WERI-Rb-1 (cell line): ENCODE measurements around the gene PLEKHN1.
"Not testable (repeated sequence)": the region's sequence is repeated elsewhere in the genome, so short reads cannot be mapped to it uniquely, and the experiment has no call there.

Experiments
- DNase-seq: peaks from one replicate; pipeline ENCODE4 v3.0.0-alpha.2; 2020
- H3K27ac ChIP-seq: fragments of 250-450 bp; sonication (Bioruptor Pico); 2 replicates; pipeline ENCODE4 v1.5.1; 2020; ENCODE audit warnings: mild to moderate bottlenecking, moderate library complexity
- H3K27me3 ChIP-seq: fragments of 250-450 bp; sonication (Bioruptor Pico); 2 replicates; pipeline ENCODE4 v1.5.1; 2021; ENCODE audit warnings: mild to moderate bottlenecking, low read depth, moderate library complexity; ENCODE audit not compliant: insufficient read depth, severe bottlenecking
- H3K36me3 ChIP-seq: fragments of 250-450 bp; sonication (Bioruptor Pico); 2 replicates; pipeline ENCODE4 v1.5.1; 2020; ENCODE audit warnings: mild to moderate bottlenecking, moderate library complexity
- H3K4me3 ChIP-seq: 2 replicates; pipeline ENCODE4 v1.5.1; 2011; ENCODE audit warnings: low read depth, mild to moderate bottlenecking, control low read depth, low read length
- H3K9me3 ChIP-seq: fragments of 250-450 bp; sonication (Bioruptor Pico); 2 replicates; pipeline ENCODE4 v1.5.1; 2021; ENCODE audit warnings: mild to moderate bottlenecking, moderate library complexity; ENCODE audit not compliant: severe bottlenecking
- TF ChIP-seq, protein P1 (sequence below): IDR thresholded peaks from 2 replicates; pipeline ENCODE4 v1.5.1; 2011; ENCODE audit warnings: low read depth, mild to moderate bottlenecking, control low read depth, inconsistent platforms, low read length

PLEKHN1 gene

DNA sequence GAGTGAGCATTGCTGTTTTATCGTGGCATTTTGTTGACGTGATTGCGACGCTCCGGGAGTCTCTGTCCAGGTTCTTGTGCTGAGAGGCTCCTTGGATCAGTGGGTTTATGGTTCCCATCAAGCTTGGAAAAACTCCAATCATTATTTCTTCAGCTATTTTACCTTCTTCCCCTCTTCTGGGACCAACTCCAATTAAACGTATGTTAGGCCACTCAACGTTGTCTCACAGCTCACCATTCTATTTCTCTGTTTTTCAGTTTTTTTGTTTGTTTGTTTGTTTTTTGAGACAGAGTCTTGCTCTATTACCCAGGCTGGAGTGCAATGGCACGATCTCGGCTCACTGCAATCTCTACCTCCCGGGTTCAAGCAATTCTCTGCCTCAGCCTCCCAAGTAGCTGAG, 25.6 kb downstream of the PLEKHN1 start:
- no peak for DNase-seq
- TF ChIP-seq, protein P1, sequence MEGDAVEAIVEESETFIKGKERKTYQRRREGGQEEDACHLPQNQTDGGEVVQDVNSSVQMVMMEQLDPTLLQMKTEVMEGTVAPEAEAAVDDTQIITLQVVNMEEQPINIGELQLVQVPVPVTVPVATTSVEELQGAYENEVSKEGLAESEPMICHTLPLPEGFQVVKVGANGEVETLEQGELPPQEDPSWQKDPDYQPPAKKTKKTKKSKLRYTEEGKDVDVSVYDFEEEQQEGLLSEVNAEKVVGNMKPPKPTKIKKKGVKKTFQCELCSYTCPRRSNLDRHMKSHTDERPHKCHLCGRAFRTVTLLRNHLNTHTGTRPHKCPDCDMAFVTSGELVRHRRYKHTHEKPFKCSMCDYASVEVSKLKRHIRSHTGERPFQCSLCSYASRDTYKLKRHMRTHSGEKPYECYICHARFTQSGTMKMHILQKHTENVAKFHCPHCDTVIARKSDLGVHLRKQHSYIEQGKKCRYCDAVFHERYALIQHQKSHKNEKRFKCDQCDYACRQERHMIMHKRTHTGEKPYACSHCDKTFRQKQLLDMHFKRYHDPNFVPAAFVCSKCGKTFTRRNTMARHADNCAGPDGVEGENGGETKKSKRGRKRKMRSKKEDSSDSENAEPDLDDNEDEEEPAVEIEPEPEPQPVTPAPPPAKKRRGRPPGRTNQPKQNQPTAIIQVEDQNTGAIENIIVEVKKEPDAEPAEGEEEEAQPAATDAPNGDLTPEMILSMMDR = no peak

DNA sequence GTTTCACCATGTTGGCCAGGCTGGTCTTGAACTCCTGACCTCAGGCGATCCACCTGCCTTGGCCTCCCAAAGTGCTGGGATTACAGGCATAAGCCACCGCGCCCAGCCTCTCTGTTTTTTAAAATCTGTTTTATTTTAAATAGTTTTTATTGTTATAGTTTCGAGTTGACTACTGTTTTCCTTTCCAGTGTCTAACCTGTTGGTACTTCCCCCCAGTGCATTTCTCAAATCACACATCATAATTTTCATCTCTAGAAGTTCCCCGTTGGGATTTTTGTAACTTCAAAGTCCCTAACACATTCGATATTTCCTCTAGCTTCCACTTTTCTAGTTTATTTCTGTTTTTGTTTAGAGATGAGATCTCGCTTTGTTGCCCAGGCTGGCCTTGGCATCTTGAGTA, 26.1 kb downstream of the PLEKHN1 start:
- H3K27me3 ChIP-seq = no peaks in the 10 kb centered on the region
- no peak for DNase-seq
- TF ChIP-seq, protein P1 = no peak

More for the DNA sequence above, 25.6 kb downstream of the PLEKHN1 start:
- H3K9me3 ChIP-seq = peaks cover 3% of the 10 kb centered on the region
- no peaks in the 10 kb centered on the region for H3K36me3 ChIP-seq
- H3K4me3 ChIP-seq = no peak overlapping the region
- no peaks in the 10 kb centered on the region for H3K27me3 ChIP-seq
- no peak overlapping the region for H3K27ac ChIP-seq

DNA sequence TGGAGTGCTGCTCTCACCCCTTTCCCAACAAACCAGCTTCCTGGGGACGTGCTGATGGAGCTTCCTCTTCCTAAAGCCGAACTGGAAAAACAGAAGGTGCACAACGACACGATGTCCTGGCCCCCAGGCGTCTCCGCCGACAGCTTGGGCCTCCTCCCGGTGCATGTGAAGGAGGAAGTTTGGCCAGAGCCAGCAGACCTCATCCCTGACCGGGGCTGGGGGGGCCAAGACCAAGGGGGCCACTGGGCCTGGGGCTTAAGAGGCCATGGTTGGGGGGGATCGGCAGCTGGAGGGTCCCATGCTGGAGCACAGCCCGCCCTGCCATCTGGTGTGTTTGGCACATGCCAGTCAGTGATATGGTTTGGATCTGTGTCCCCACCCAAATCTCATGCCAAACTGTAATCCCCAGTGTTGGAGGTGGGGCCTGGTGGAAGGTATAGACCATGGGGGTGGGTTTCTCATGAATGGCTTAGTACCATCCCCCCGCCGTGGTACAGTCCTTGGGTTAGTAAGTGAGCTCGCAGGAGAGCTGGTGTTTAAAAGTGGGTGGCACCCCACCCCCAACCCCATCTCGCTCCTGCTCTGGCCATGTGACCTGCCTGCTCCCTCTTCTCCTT, 27.2 kb downstream of the PLEKHN1 start:
- no peak overlapping the region for H3K4me3 ChIP-seq
- peaks cover 12% of the 10 kb centered on the region for H3K36me3 ChIP-seq
- TF ChIP-seq, protein P1 = no peak
- peaks cover 3% of the 10 kb centered on the region for H3K9me3 ChIP-seq
- no peaks in the 10 kb centered on the region for H3K27me3 ChIP-seq
- peak; percentile 7 for DNase-seq
- H3K27ac ChIP-seq = no peak overlapping the region

More for the DNA sequence above, 26.1 kb downstream of the PLEKHN1 start:
- Histone ChIP-seq H3K4me3 (no peak overlapping the region), H3K27ac (no peak overlapping the region), H3K9me3 (peaks cover 3% of the 10 kb centered on the region), H3K36me3 (peaks cover 1% of the 10 kb centered on the region)

DNA sequence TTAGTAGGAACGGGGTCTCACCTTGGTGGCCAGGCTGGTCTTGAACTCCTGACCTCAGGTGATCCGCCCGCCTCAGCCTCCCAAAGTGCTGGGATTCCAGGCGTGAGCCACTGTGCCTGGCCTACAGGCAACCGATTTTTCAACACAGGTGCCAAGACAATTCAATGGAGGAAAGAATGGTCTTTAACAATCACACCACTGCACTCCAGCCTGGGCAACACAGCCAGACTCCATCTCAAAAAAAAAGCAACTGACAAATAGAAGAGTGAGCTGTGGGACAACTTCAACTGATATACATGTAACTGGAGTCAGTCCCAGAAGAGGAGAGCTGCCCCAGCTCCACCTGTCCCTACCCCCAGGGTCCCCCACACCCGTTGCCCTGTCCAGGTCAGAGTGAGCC, 28.3 kb downstream of the PLEKHN1 start:
- peaks cover 12% of the 10 kb centered on the region for H3K36me3 ChIP-seq
- H3K27me3 ChIP-seq, H3K4me3 ChIP-seq, DNase-seq, H3K9me3 ChIP-seq, H3K27ac ChIP-seq: not testable (repeated sequence)

DNA sequence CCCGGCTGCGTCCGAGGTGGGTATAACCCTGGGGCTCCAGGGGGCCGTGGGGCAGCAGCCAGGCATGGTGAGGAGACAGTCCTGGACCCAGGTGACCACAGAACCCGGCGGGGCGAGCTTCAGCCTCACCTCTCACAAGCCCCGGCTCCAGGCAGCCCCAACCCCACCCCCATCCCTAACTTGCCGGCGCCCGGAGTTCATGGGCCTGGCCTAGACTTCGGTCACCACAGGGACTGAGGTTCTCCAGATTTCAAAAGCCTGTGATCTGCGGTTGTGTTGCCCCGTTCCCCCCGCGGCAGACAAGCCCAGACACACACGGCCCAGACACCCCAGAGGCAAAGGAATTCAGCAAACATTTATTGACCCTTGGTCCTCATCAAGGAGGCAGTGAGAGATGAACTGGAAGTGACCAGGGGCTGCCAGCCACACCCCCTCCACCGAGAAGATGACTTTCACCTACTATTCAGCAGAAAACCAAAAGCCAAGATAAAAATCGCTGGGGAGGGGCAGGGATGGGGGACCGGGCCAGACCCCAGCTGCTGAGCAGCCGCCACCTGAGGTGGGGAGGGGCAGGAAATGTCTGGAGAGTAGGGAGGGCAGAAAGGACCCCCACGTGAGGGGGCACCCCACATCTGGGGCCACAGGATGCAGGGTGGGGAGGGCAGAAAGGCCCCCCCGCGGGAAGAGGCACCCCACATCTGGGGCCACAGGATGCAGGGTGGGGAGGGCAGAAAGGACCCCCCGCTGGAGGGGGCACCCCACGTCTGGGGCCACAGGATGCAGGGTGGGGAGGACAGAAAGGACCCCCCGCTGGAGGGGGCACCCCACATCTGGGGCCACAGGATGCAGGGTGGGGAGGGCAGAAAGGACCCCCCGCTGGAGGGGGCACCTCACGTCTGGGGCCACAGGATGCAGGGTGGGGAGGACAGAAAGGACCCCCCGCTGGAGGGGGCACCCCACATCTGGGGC, 29.7 kb downstream of the PLEKHN1 start:
- DNase-seq = peak; percentile 7
- Histone ChIP-seq H3K9me3 (peaks cover 3% of the 10 kb centered on the region), H3K27me3 (no peaks in the 10 kb centered on the region), H3K36me3 (peaks cover 12% of the 10 kb centered on the region), H3K4me3 (no peak overlapping the region), H3K27ac (no peak overlapping the region)
- TF ChIP-seq, protein P1 = no peak
